H9 (cell line): ENCODE data around the gene SPTBN5. TPM values are rescaled to one million over a fixed set of nuclear protein-coding genes. Genes with fewer than 3 reads are reported as not detected.

ENCODE experiments used
- DNase-seq: peaks from one replicate; pipeline ENCODE4 v3.0.0-alpha.2; 2017
- H2AFZ ChIP-seq: one replicate; pipeline ENCODE4 v1.6.1; 2013; ENCODE audit warnings: mild to moderate bottlenecking, low read length, control low read depth, moderate library complexity
- H2AK5ac ChIP-seq: 2 replicates; pipeline ENCODE4 v1.6.1; 2013; ENCODE audit warnings: low read length, control low read depth, mixed read lengths; ENCODE audit not compliant: insufficient read length
- H2BK120ac ChIP-seq: one replicate; pipeline ENCODE4 v1.6.1; 2013; ENCODE audit warnings: low read depth, mild to moderate bottlenecking, low read length, control low read depth, inconsistent platforms; ENCODE audit not compliant: poor library complexity, severe bottlenecking
- H2BK12ac ChIP-seq: 2 replicates; pipeline ENCODE4 v1.6.1; 2013; ENCODE audit warnings: low read length, control low read depth, mixed read lengths, low read depth; ENCODE audit not compliant: insufficient read length
- H2BK15ac ChIP-seq: 2 replicates; pipeline ENCODE4 v1.6.1; 2013; ENCODE audit warnings: low read depth, low read length, control low read depth
- H2BK20ac ChIP-seq: one replicate; pipeline ENCODE4 v1.6.1; 2013; ENCODE audit warnings: low read depth, mild to moderate bottlenecking, low read length, control low read depth, inconsistent platforms; ENCODE audit not compliant: poor library complexity, severe bottlenecking
- H2BK5ac ChIP-seq: 2 replicates; pipeline ENCODE4 v1.6.1; 2013; ENCODE audit warnings: low read length, control low read depth, mixed read lengths; ENCODE audit not compliant: insufficient read length
- H3K14ac ChIP-seq: 2 replicates; pipeline ENCODE4 v1.6.1; 2013; ENCODE audit warnings: low read length, control low read depth; ENCODE audit not compliant: insufficient read depth
- H3K18ac ChIP-seq: 2 replicates; pipeline ENCODE4 v1.6.1; 2013; ENCODE audit warnings: low read depth, mild to moderate bottlenecking, mixed read lengths, low read length, control low read depth; ENCODE audit not compliant: insufficient read length
- H3K23ac ChIP-seq: 2 replicates; pipeline ENCODE4 v1.6.1; 2013; ENCODE audit warnings: low read length, control low read depth, mixed read lengths, low read depth; ENCODE audit not compliant: insufficient read length
- H3K23me2 ChIP-seq: 2 replicates; pipeline ENCODE4 v1.6.1; 2013; ENCODE audit warnings: low read depth, mild to moderate bottlenecking, mixed read lengths, low read length, control low read depth; ENCODE audit not compliant: insufficient read length, poor library complexity, severe bottlenecking
- H3K27ac ChIP-seq: 2 replicates; pipeline ENCODE4 v1.5.1; 2013; ENCODE audit warnings: low read length, control low read depth, mixed read lengths, low read depth; ENCODE audit not compliant: insufficient read length
- H3K27me3 ChIP-seq: 2 replicates; pipeline ENCODE4 v1.6.1; 2013; ENCODE audit warnings: low read length, control low read depth, inconsistent platforms; ENCODE audit not compliant: insufficient read depth
- H3K4ac ChIP-seq: 2 replicates; pipeline ENCODE4 v1.6.1; 2013; ENCODE audit warnings: low read depth, mild to moderate bottlenecking, control low read depth, inconsistent platforms, low read length, moderate library complexity
- H3K4me1 ChIP-seq: 2 replicates; pipeline ENCODE4 v1.6.1; 2013; ENCODE audit warnings: low read length, control low read depth, inconsistent platforms; ENCODE audit not compliant: insufficient read depth
- H3K4me2 ChIP-seq: 2 replicates; pipeline ENCODE4 v1.6.1; 2013; ENCODE audit warnings: low read length, control low read depth, mixed read lengths; ENCODE audit not compliant: insufficient read length, insufficient read depth
- H3K56ac ChIP-seq: 2 replicates; pipeline ENCODE4 v1.6.1; 2013; ENCODE audit warnings: low read depth, mild to moderate bottlenecking, mixed read lengths, low read length, control low read depth; ENCODE audit not compliant: insufficient read length
- H3K79me1 ChIP-seq: 2 replicates; pipeline ENCODE4 v1.6.1; 2013; ENCODE audit warnings: low read depth, mild to moderate bottlenecking, moderate library complexity, low read length, control low read depth, inconsistent platforms; ENCODE audit not compliant: insufficient read depth, poor library complexity, severe bottlenecking
- H3K79me2 ChIP-seq: 2 replicates; pipeline ENCODE4 v1.6.1; 2013; ENCODE audit warnings: low read length, control low read depth, inconsistent platforms; ENCODE audit not compliant: insufficient read depth
- H3K9ac ChIP-seq: 2 replicates; pipeline ENCODE4 v1.6.1; 2013; ENCODE audit warnings: low read length, control low read depth, mixed read lengths; ENCODE audit not compliant: insufficient read length; ENCODE audit errors: extremely low read depth
- H3K9me3 ChIP-seq: one replicate; pipeline ENCODE4 v1.6.1; 2013; ENCODE audit warnings: low read depth, low read length, inconsistent platforms; ENCODE audit not compliant: control insufficient read depth
- H3T11ph ChIP-seq: one replicate; pipeline ENCODE4 v1.6.1; 2013; ENCODE audit warnings: mild to moderate bottlenecking, low read length, control low read depth, inconsistent platforms
- H4K20me1 ChIP-seq: one replicate; pipeline ENCODE4 v1.6.1; 2013; ENCODE audit not compliant: control insufficient read depth, insufficient read length, insufficient read depth
- H4K5ac ChIP-seq: 2 replicates; pipeline ENCODE4 v1.6.1; 2013; ENCODE audit warnings: low read depth, mild to moderate bottlenecking, mixed read lengths, low read length, control low read depth; ENCODE audit not compliant: insufficient read length
- H4K8ac ChIP-seq: replicated peaks from 2 replicates; pipeline ENCODE4 v1.6.1; 2013; ENCODE audit warnings: low read length, control low read depth, mixed read lengths, low read depth; ENCODE audit not compliant: insufficient read length
- H4K91ac ChIP-seq: 2 replicates; pipeline ENCODE4 v1.6.1; 2013; ENCODE audit warnings: low read depth, mild to moderate bottlenecking, moderate library complexity, mixed read lengths, low read length, control low read depth; ENCODE audit not compliant: insufficient read length
- H3K27ac Mint-ChIP-seq, 3 experiments: 2 replicates in 2 of 3; 3 replicates in 1 of 3; pipeline ENCODE4 v1.8.0; 2020 to 2021; ENCODE audit warnings: mixed read lengths in 3 of 3, mild to moderate bottlenecking in 1 of 3, moderate library complexity in 1 of 3
- H3K27me3 Mint-ChIP-seq: 2 replicates; pipeline ENCODE4 v1.8.0; 2021; ENCODE audit warnings: low read depth, mild to moderate bottlenecking, moderate library complexity, mixed read lengths
- H3K36me3 Mint-ChIP-seq, 3 experiments: 2 replicates in 2 of 3; 3 replicates in 1 of 3; pipeline ENCODE4 v1.8.0; 2020 to 2021; ENCODE audit warnings: low read depth in 3 of 3, mixed read lengths in 3 of 3; ENCODE audit not compliant: insufficient read depth in 1 of 3
- H3K4me1 Mint-ChIP-seq, 2 experiments: 2 replicates each; pipeline ENCODE4 v1.8.0; 2020; ENCODE audit warnings: mixed read lengths in 2 of 2
- H3K4me3 Mint-ChIP-seq, 2 experiments: 2 replicates in 1 of 2; 3 replicates in 1 of 2; pipeline ENCODE4 v1.8.0; 2020 to 2021; ENCODE audit warnings: mild to moderate bottlenecking in 2 of 2, mixed read lengths in 2 of 2, moderate library complexity in 1 of 2
- H3K9me3 Mint-ChIP-seq, 2 experiments: 2 replicates in 1 of 2; 3 replicates in 1 of 2; pipeline ENCODE4 v1.8.0; 2020; ENCODE audit warnings: mild to moderate bottlenecking in 2 of 2, mixed read lengths in 2 of 2, moderate library complexity in 1 of 2
- CTCF ChIP-seq: fragments of 200-600 bp; sonication (generic); conservative IDR thresholded peaks from 3 replicates; pipeline ENCODE4 v1.8.0; 2021; ENCODE audit warnings: antibody characterized with exemption, mild to moderate bottlenecking
- WGBS: extraction: QIAGEN DNeasy Blood & Tissue Kit; methylation state at CpG from one replicate; pipeline ENCODE4 v1.1.7; 2013; ENCODE audit warnings: missing lambda C conversion rate, low lambda C conversion rate, mixed read lengths; ENCODE audit not compliant: insufficient read length; ENCODE audit errors: extremely low coverage; 5-methylcytosine and 5-hydroxymethylcytosine counted together
- total RNA-seq: library from RNA; stranded (reverse); gene quantifications from 2 replicates; pipeline ENCODE4 v1.2.1, GENCODE V29; 2021

The SPTBN5 gene
- total RNA-seq, 1 experiment from 2014 or later: 0.90 TPM

- Histone ChIP-seq H3K9me3 (no peaks in the 10 kb centered on the region), H2BK5ac (no peak overlapping the region), H3K23ac (no peak overlapping the region), H4K5ac (no peak overlapping the region), H3K56ac (no peak overlapping the region), H2AFZ (no peak overlapping the region), H3K4me1 (no peaks in the 10 kb centered on the region), H2BK20ac (no peak overlapping the region), H2BK120ac (no peak overlapping the region), H3K27ac (no peak overlapping the region), H3K18ac (no peak overlapping the region), H2BK12ac (no peak overlapping the region), H3K79me2 (no peaks in the 10 kb centered on the region), H3K23me2 (peaks cover 3% of the 10 kb centered on the region), H3K9ac (no peak overlapping the region), H3K4ac (no peak overlapping the region), H3K14ac (no peak overlapping the region), H3K4me2 (no peak overlapping the region), H3T11ph (no peak overlapping the region), H4K91ac (no peak overlapping the region), H4K8ac (no peak overlapping the region), H3K27me3 (no peaks in the 10 kb centered on the region; the same call in 1 of the 2 replicates), H2BK15ac (no peak overlapping the region), H2AK5ac (no peak overlapping the region), H3K79me1 (no peaks in the 10 kb centered on the region), H4K20me1 (no peaks in the 10 kb centered on the region)
- WGBS: no CpG with 5 or more reads among the region's 7 CpGs
- no peak for TF ChIP-seq CTCF
- no peak for DNase-seq
- H3K9me3 Mint-ChIP-seq: no peaks in the 10 kb centered on the region
- peaks cover 26% of the 10 kb centered on the region for H3K27me3 Mint-ChIP-seq
- no peak overlapping the region for H3K4me3 Mint-ChIP-seq
- H3K4me1 Mint-ChIP-seq: peaks cover 14 to 18% of the 10 kb centered on the region in 2 experiments
- no peak overlapping the region for H3K27ac Mint-ChIP-seq
- H3K36me3 Mint-ChIP-seq: no peaks in the 10 kb centered on the region; a peak in 1 of 7 replicates
Measured at GRCh38 chr15:41886741-41887140, 7.1 kb downstream of the SPTBN5 start.
